Measurements from ENCODE around the gene EPB41. TPM values are rescaled to one million over a fixed set of nuclear protein-coding genes. Genes with fewer than 3 reads are reported as not detected.

EPB41 gene
- total RNA-seq = 100 to 1,000 TPM in 1 of 4 donors, 10 to 100 TPM in 3; 71.6 to 117 (median 92.6) TPM

DNA sequence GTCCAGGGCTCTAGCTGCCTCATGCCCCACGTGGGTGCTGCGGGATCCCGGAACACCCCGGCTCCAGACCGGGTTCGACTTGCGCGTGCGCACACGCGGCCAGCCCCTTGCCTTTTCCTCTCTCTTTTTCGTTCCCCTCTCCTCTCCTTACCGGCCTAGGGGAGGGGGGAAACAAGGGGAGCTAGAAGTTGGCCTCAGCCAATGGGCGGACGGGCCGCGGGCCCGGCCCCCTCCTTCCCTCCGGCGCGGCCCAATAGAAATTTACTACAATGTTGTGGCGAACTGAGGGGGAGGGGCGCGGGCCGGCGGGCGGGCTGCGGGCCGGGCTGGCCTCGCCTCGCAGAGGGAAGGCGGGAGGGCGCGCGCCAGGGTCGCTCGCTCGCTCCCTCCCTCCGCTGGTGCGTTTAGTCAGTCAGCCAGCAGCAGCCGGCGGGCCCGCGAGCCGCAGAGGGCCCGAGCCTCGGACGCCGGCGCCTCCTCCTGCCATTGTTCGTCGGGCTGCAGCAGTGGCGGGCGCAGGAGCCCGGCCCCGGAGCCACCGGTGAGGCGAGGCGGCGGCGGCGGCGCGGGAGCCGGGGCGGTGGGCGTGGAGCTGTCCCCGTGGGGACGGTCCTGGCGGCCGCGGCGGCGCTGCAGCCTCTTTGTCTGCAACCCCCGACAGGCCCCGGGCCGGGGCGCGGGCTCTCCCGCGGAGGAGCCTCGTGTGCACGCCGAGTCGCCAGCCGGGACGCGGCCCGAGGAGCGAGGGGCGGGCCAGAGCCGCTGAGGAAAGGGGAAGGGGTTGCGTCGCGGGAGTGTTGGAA is at the start of gene EPB41:
EPB41 (plus strand) TSS at position 342 of the 803 bp plus-strand sequence. CDS start 72,869 bp downstream, outside the sequence.
- peak within 1 kb of the TSS; percentile 61 to 93 (median 84) for H3K4me3 ChIP-seq
- H3K36me3 ChIP-seq = no peaks in the 10 kb centered on the region
- intact Hi-C loops (cut with DNase I; ENCODE audit: low total_unique reads) = no loop called here
- H3K27me3 ChIP-seq = no peaks in the 10 kb centered on the region
- in situ Hi-C loops (cut with MboI; ENCODE audit: low pct_ligation_motif_present in 1 of 4, low pct_unique_long_range_greater_than_20kb in 1 of 4, low sequenced_read_pairs in 3 of 4) = no loop called here
- peak within 1 kb of the TSS; percentile 72 to 85 (median 78) for H3K27ac ChIP-seq
- WGBS, 2 donors (ENCODE audit: low coverage in 1 of 2) = 1 to 4% methylated on average over 15 to 62 of the region's 95 CpGs
- H3K9me3 ChIP-seq = no peaks in the 10 kb centered on the region
- peak; percentile 93 for DNase-seq
- H3K4me1 ChIP-seq = peaks cover 0 to 17% (median 11%) of the 10 kb centered on the region in 4 donors
- TF ChIP-seq, protein P1, sequence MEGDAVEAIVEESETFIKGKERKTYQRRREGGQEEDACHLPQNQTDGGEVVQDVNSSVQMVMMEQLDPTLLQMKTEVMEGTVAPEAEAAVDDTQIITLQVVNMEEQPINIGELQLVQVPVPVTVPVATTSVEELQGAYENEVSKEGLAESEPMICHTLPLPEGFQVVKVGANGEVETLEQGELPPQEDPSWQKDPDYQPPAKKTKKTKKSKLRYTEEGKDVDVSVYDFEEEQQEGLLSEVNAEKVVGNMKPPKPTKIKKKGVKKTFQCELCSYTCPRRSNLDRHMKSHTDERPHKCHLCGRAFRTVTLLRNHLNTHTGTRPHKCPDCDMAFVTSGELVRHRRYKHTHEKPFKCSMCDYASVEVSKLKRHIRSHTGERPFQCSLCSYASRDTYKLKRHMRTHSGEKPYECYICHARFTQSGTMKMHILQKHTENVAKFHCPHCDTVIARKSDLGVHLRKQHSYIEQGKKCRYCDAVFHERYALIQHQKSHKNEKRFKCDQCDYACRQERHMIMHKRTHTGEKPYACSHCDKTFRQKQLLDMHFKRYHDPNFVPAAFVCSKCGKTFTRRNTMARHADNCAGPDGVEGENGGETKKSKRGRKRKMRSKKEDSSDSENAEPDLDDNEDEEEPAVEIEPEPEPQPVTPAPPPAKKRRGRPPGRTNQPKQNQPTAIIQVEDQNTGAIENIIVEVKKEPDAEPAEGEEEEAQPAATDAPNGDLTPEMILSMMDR (IDR thresholded peaks at IDR 0.05) = no peak
- peak; percentile 38 to 71 (median 70) for TF ChIP-seq POLR2AphosphoS5 (IDR thresholded peaks at IDR 0.05)

DNA sequence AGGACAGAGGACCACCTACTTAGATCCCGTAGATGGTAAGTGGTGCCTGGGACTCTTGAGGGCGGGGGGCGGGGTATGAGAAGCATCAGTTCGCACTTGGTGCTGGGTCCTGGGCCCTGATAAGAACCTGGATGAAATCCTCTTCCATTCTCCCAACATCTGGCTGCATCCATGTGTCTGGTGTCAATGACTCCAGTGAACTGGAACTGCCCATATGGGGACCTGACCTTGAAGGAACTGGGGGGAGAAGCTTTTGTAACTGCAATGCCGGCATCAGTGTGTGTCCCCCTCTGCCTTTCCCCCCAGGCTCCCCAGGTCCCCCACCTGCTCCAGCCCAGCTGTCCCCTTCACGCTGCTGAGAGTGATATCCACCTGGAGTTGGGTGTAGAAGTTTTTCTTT is 49.7 kb upstream of the EPB41 start:
- no peak for DNase-seq
- TF ChIP-seq POLR2AphosphoS5 (IDR thresholded peaks at IDR 0.05) = no peak
- TF ChIP-seq, protein P1 (IDR thresholded peaks at IDR 0.05) = no peak
- TF ChIP-seq POLR2A (IDR thresholded peaks at IDR 0.05) = no peak
- no peak for TF ChIP-seq EP300 (IDR thresholded peaks at IDR 0.05; ENCODE audit: low read depth)
- no peaks in the 10 kb centered on the region for H3K9me3 ChIP-seq
- no peaks in the 10 kb centered on the region for H3K27me3 ChIP-seq
- intact Hi-C loops (cut with DNase I; ENCODE audit: low total_unique reads) (no loop called here), in situ Hi-C loops (cut with MboI; ENCODE audit: low pct_ligation_motif_present in 1 of 4, low pct_unique_long_range_greater_than_20kb in 1 of 4, low sequenced_read_pairs in 3 of 4) (loop anchor here in 1 of 4 donors (5.0 kb wide), 1 partner anchor 77 kb away; no protein-coding TSS in a partner anchor)
- H3K4me1 ChIP-seq = peaks cover 0 to 11% (median 4%) of the 10 kb centered on the region in 4 donors
- no peak overlapping the region for H3K4me3 ChIP-seq
- no peaks in the 10 kb centered on the region for H3K36me3 ChIP-seq
- no peak overlapping the region for H3K27ac ChIP-seq
- WGBS, 2 donors (ENCODE audit: low coverage in 1 of 2) = 71% methylated on average over 6 of the region's 6 CpGs; no CpG with 5 or more reads in 1 of the 2 donors

DNA sequence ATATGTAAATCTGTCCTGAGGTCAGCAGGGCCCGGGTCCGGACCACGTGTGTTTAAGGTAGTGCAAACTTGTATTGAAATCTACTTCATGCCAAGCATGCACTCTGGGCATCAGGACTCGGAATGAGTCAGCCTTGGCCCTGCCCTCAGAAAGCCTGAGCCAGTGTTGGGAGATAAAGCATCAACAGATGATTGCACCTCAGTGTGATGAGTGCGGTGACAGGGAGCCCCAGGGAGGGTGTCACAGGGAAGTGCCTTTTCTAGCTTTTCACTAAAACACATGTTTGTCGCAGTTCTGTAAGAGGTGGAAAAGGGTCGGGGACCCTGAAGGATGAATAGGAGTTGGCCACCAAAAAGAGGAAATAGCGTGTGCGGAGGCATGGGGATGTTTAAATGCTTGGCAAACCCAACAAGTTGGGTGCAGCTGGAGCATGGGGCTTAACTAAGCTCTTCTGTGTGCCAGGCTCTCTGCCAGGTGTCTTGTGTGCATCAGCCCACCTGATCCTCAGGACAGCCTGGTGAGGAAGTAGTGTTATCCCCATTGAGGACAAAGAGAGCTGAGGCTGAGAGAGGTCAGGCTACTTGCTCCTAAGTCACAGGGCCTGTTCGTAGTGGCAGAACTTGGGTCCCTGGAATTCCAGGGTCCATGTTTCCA is 48.2 kb upstream of the EPB41 start:
- WGBS, 2 donors (ENCODE audit: low coverage in 1 of 2) = 76 to 100% methylated on average over 2 to 10 of the region's 10 CpGs
- intact Hi-C loops (cut with DNase I; ENCODE audit: low total_unique reads) = no loop called here
- Histone ChIP-seq H3K9me3 (no peaks in the 10 kb centered on the region), H3K27ac (no peak overlapping the region), H3K36me3 (no peaks in the 10 kb centered on the region), H3K27me3 (no peaks in the 10 kb centered on the region), H3K4me3 (no peak overlapping the region), H3K4me1 (peaks cover 0 to 3% (median 0%) of the 10 kb centered on the region in 4 donors)
- in situ Hi-C loops (cut with MboI; ENCODE audit: low pct_ligation_motif_present in 1 of 4, low pct_unique_long_range_greater_than_20kb in 1 of 4, low sequenced_read_pairs in 3 of 4) = loop anchor here in 1 of 4 donors (5.0 kb wide), 1 partner anchor 79 kb away; no protein-coding TSS in a partner anchor
- TF ChIP-seq POLR2AphosphoS5 (IDR thresholded peaks at IDR 0.05) (no peak), POLR2A (IDR thresholded peaks at IDR 0.05) (no peak), EP300 (IDR thresholded peaks at IDR 0.05; ENCODE audit: low read depth) (no peak)
- TF ChIP-seq, protein P1 (IDR thresholded peaks at IDR 0.05) = no peak
- no peak for DNase-seq

DNA sequence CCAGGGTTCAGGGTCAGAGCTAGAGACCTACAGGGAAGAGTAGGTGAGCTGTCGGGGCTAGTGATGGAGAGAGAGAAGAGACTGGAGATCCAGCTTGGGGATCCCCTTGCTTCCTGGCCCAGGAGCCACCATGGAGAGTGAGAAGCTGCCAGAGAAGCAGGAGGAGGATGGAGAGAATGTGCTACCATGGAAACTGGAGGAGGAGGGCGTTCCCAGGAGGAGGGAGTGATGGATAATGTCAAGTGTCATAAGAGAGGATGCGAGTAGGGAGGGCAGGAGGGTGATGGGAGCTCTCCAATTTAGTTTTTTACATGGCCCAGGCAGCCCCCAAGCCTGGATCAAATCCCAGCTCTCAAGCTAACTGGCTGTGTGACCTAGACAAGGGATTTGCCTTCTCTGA is 46.5 kb upstream of the EPB41 start:
- DNase-seq = no peak
- intact Hi-C loops (cut with DNase I; ENCODE audit: low total_unique reads) (no loop called here), in situ Hi-C loops (cut with MboI; ENCODE audit: low pct_ligation_motif_present in 1 of 4, low pct_unique_long_range_greater_than_20kb in 1 of 4, low sequenced_read_pairs in 3 of 4) (loop anchor here in 1 of 4 donors (5.0 kb wide), 1 partner anchor 81 kb away; no protein-coding TSS in a partner anchor)
- WGBS, 2 donors (ENCODE audit: low coverage in 1 of 2) = 62 to 69% methylated on average over 3 of the region's 3 CpGs
- Histone ChIP-seq H3K36me3 (no peaks in the 10 kb centered on the region), H3K27ac (no peak overlapping the region), H3K4me1 (no peaks in the 10 kb centered on the region), H3K9me3 (no peaks in the 10 kb centered on the region), H3K27me3 (no peaks in the 10 kb centered on the region), H3K4me3 (no peak overlapping the region)
- TF ChIP-seq POLR2AphosphoS5 (IDR thresholded peaks at IDR 0.05) (no peak), POLR2A (IDR thresholded peaks at IDR 0.05) (no peak), EP300 (IDR thresholded peaks at IDR 0.05; ENCODE audit: low read depth) (no peak)
- TF ChIP-seq, protein P1 (IDR thresholded peaks at IDR 0.05) = no peak
